HCT116 (cell line): ENCODE data around the gene RAB31. TPM values are rescaled to one million over a fixed set of nuclear protein-coding genes. Genes with fewer than 3 reads are reported as not detected.

Source experiments
- ATAC-seq: fragments of 200-7000 bp; cut with Tn5 transposase; 2 replicates; pipeline ENCODE4 v1.9.1; 2020; ENCODE audit warnings: mild to moderate bottlenecking, moderate library complexity
- BruUV-seq: library from RNA; stranded (reverse); fragments of 400-500 nt; replicated peaks from 2 replicates; lab custom pipeline; 2021; lab: Mats Ljungman, UMichigan
- CTCF ChIA-PET: fragments of 300-600 bp; sonication (Branson Sonifier 250); formaldehyde crosslinking; loops from one replicate; lab custom pipeline; 2021; ENCODE audit warnings: antibody characterized with exemption; lab: Charles Lee
- POLR2A ChIA-PET: fragments of 300-600, 350-600 bp; sonication (Branson Sonifier 250); formaldehyde crosslinking; loops from one replicate; lab custom pipeline; 2021; ENCODE audit warnings: antibody characterized with exemption; lab: Charles Lee
- RAD21 ChIA-PET, 2 experiments: fragments of 300-600 bp; sonication (Branson Sonifier 250); formaldehyde crosslinking; loops; one replicate each; lab custom pipeline; 2023; ENCODE audit warnings: low total read pairs in 2 of 2; ENCODE audit not compliant: uncharacterized antibody in 2 of 2, unreplicated experiment in 2 of 2, low non-redundant PET in 1 of 2; lab: Charles Lee
- DNase-seq: peaks from one replicate; pipeline ENCODE4 v3.0.0-alpha.2; 2010; ENCODE audit warnings: low read depth, low spot score
- H2AFZ ChIP-seq: fragments of 200-600 bp; shearing (Covaris generic), sonication (generic); 2 replicates; pipeline ENCODE4 v1.6.1; 2017; ENCODE audit warnings: low read depth, mixed run types, mixed read lengths, antibody characterized with exemption, low read length; ENCODE audit not compliant: poor library complexity, severe bottlenecking
- H3K27ac ChIP-seq: 2 replicates; pipeline ENCODE4 v1.5.1; 2012; ENCODE audit warnings: low read depth, low read length
- H3K27me3 ChIP-seq: fragments of 200-600 bp; sonication (generic); 2 replicates; pipeline ENCODE4 v1.6.1; 2016; ENCODE audit warnings: mixed run types, low read length, mixed read lengths; ENCODE audit not compliant: insufficient read depth
- H3K36me3 ChIP-seq, 2 experiments: fragments of 200-500 bp in 1 of 2; fragments of 200-600 bp in 1 of 2; sonication (Bioruptor generic) in 1 of 2; sonication (generic) in 1 of 2; 2 replicates each; pipeline versions ENCODE4 v1.5.1 to v1.6.1; 2014 to 2016; ENCODE audit warnings: low read length in 2 of 2, inconsistent platforms in 1 of 2, mixed read lengths in 1 of 2, mixed run types in 1 of 2; ENCODE audit not compliant: insufficient read depth in 2 of 2, control insufficient read depth in 1 of 2
- H3K4me1 ChIP-seq, 2 experiments: fragments of 200-600 bp in 1 of 2; sonication (generic) in 1 of 2; 2 replicates each; pipeline versions ENCODE4 v1.5.1 to v1.6.1; 2012 to 2017; ENCODE audit warnings: low read length in 2 of 2, inconsistent platforms in 1 of 2, mild to moderate bottlenecking in 1 of 2, mixed read lengths in 1 of 2, mixed run types in 1 of 2, moderate library complexity in 1 of 2; ENCODE audit not compliant: insufficient read depth in 2 of 2, control insufficient read depth in 1 of 2
- H3K4me2 ChIP-seq: fragments of 200-600 bp; sonication (generic); 2 replicates; pipeline ENCODE4 v1.6.1; 2017; ENCODE audit warnings: mixed run types, low read length, mixed read lengths
- H3K4me3 ChIP-seq, 2 experiments: fragments of 200-600 bp in 1 of 2; sonication (generic) in 1 of 2; replicated peaks in 1 of 2; 2 replicates each; pipeline ENCODE4 v1.5.1; 2011 to 2016; ENCODE audit warnings: low read length in 2 of 2, control low read depth in 1 of 2, low read depth in 1 of 2, mild to moderate bottlenecking in 1 of 2, mixed read lengths in 1 of 2, mixed run types in 1 of 2
- H3K79me2 ChIP-seq: fragments of 200-600 bp; sonication (generic); 2 replicates; pipeline ENCODE4 v1.6.1; 2017; ENCODE audit warnings: mild to moderate bottlenecking, mixed run types, low read length, moderate library complexity, mixed read lengths; ENCODE audit not compliant: insufficient read depth
- H3K9ac ChIP-seq: fragments of 200-600 bp; sonication (generic); 2 replicates; pipeline ENCODE4 v1.6.1; 2016; ENCODE audit warnings: low read length, mixed read lengths
- H3K9me2 ChIP-seq: fragments of 200-600 bp; sonication (generic), shearing (Covaris generic); 2 replicates; pipeline ENCODE4 v1.6.1; 2017; ENCODE audit warnings: mixed run types, mild to moderate bottlenecking, moderate library complexity; ENCODE audit not compliant: insufficient read depth
- H3K9me3 ChIP-seq, 2 experiments: fragments of 200-500 bp in 1 of 2; fragments of 200-600 bp in 1 of 2; sonication (Bioruptor generic) in 1 of 2; sonication (generic) in 1 of 2; 2 replicates each; pipeline ENCODE4 v1.6.1; 2014 to 2017; ENCODE audit warnings: low read length in 2 of 2, mixed read lengths in 2 of 2, inconsistent platforms in 1 of 2, low read depth in 1 of 2, mild to moderate bottlenecking in 1 of 2, mixed run types in 1 of 2, moderate library complexity in 1 of 2; ENCODE audit not compliant: control insufficient read depth in 1 of 2, insufficient read depth in 1 of 2
- H4K20me1 ChIP-seq: fragments of 200-600 bp; sonication (generic), shearing (Covaris generic); 2 replicates; pipeline ENCODE4 v1.6.1; 2017; ENCODE audit warnings: mixed run types, mild to moderate bottlenecking, moderate library complexity; ENCODE audit not compliant: insufficient read depth
- ATF3 ChIP-seq: IDR thresholded peaks from 2 replicates; pipeline ENCODE4 v1.6.1; 2012
- CEBPB ChIP-seq: IDR thresholded peaks from 2 replicates; pipeline ENCODE4 v1.6.1; 2012; ENCODE audit warnings: low read depth
- EGR1 ChIP-seq: IDR thresholded peaks from 2 replicates; pipeline ENCODE4 v1.6.1; 2012; ENCODE audit warnings: low read depth
- ELF1 ChIP-seq: IDR thresholded peaks from 2 replicates; pipeline ENCODE4 v1.6.1; 2012; ENCODE audit warnings: low read depth, borderline replicate concordance
- EZH2 ChIP-seq: fragments of 200-600 bp; sonication (generic); IDR thresholded peaks from 2 replicates; pipeline ENCODE4 v1.6.1; 2017; ENCODE audit warnings: antibody characterized with exemption, mixed run types
- MAX ChIP-seq: IDR thresholded peaks from 2 replicates; pipeline ENCODE4 v1.6.1; 2012
- POLR2A ChIP-seq: IDR thresholded peaks from 2 replicates; pipeline ENCODE4 v1.7.0; 2011; ENCODE audit warnings: borderline replicate concordance; ENCODE audit not compliant: insufficient read depth, insufficient read length; ENCODE audit errors: extremely low read depth
- POLR2AphosphoS5 ChIP-seq: IDR thresholded peaks from 2 replicates; pipeline ENCODE4 v1.6.1; 2011; ENCODE audit warnings: mild to moderate bottlenecking, low read depth, low read length, moderate library complexity
- SRF ChIP-seq: IDR thresholded peaks from 2 replicates; pipeline ENCODE4 v1.6.1; 2012; ENCODE audit warnings: low read depth
- TCF7L2 ChIP-seq: IDR thresholded peaks from 2 replicates; pipeline ENCODE4 v1.7.0; 2011; ENCODE audit warnings: borderline replicate concordance, inconsistent platforms; ENCODE audit not compliant: insufficient read depth, insufficient read length; ENCODE audit errors: extremely low read depth
- ZNF274 ChIP-seq: fragments of 200-500 bp; sonication (Bioruptor generic); IDR thresholded peaks from 2 replicates; pipeline ENCODE4 v1.6.1; 2014; ENCODE audit warnings: mild to moderate bottlenecking, low read depth, low read length, inconsistent platforms
- intact Hi-C: fragments of 100-400 bp; cut with micrococcal nuclease; formaldehyde crosslinking; loops from 2 replicates; pipeline ENCODE4 v1.10.0; 2022
- total RNA-seq: library from RNA; stranded (reverse); gene quantifications from one replicate; pipeline ENCODE4 v1.2.1, GENCODE V29; 2021; ENCODE audit not compliant: unreplicated experiment

Gene RAB31
- total RNA-seq, 1 experiment from 2014 or later, result 46.9 TPM

GRCh38 chr18:9868857-9869714 is 161.0 kb downstream of the RAB31 start:
- ATAC-seq, result peak; percentile 51
- no peaks in the 10 kb centered on the region for H3K27me3 ChIP-seq
- H2AFZ ChIP-seq, result peak overlapping the region; percentile 98
- H3K9ac ChIP-seq, result peak overlapping the region; percentile 48
- no peak for DNase-seq
- no peaks in the 10 kb centered on the region for H3K36me3 ChIP-seq
- H3K4me1 ChIP-seq, result peaks cover 33 to 65% of the 10 kb centered on the region in 2 experiments
- BruUV-seq, result TSS peak; percentile 60
- peak overlapping the region; percentile 61 for H3K4me2 ChIP-seq
- intact Hi-C loops, result loop anchor here (1.0 kb wide), 2 partner anchors 41 to 44 kb away; no protein-coding TSS in a partner anchor
- H4K20me1 ChIP-seq, result no peaks in the 10 kb centered on the region
- RAD21 ChIA-PET, result no interaction called here
- H3K9me2 ChIP-seq, result no peaks in the 10 kb centered on the region
- CTCF ChIA-PET, result interaction anchor here (1.0 kb wide), 1 partner anchor 30 kb away, joined by 3 read pairs; no protein-coding TSS in a partner anchor
- H3K79me2 ChIP-seq, result no peaks in the 10 kb centered on the region
- peak overlapping the region; percentile 73 for H3K27ac ChIP-seq
- peaks cover 6 to 11% of the 10 kb centered on the region in 2 experiments; a peak in 2 of 4 replicates for H3K9me3 ChIP-seq
- POLR2A ChIA-PET, result interaction anchor here (0.7 to 2.8 kb wide), 5 partner anchors 8 to 1321 kb away, joined by 3 to 12 read pairs (median 5); partner anchors contain the start of gene VAPA
- TF ChIP-seq EZH2, result no peak
- no peak for TF ChIP-seq CEBPB
- no peak for TF ChIP-seq ATF3
- no peak for TF ChIP-seq POLR2A
- TF ChIP-seq EGR1, result no peak
- TF ChIP-seq SRF, result no peak
- TF ChIP-seq ZNF274, result no peak
- no peak for TF ChIP-seq TCF7L2
- TF ChIP-seq MAX, result no peak
- TF ChIP-seq POLR2AphosphoS5, result no peak
- no peak for TF ChIP-seq ELF1
- H3K4me3 ChIP-seq, result peak overlapping the region in 1 of 2 experiments; percentile 1; a peak in 2 of 4 replicates
